ENCODE results near the gene PTDSS2. TPM values are rescaled to one million over a fixed set of nuclear protein-coding genes. Genes with fewer than 3 reads are reported as not detected.
A peak's percentile ranks its signal among the peaks of the same experiment; 100 is the strongest.

Gene PTDSS2
- total and polyA plus RNA-seq, 2 of the 13 experiments (the other 11 are each of a cell fraction or from before 2014, with no cell fraction given): 21.7 to 26.4 TPM

DNA sequence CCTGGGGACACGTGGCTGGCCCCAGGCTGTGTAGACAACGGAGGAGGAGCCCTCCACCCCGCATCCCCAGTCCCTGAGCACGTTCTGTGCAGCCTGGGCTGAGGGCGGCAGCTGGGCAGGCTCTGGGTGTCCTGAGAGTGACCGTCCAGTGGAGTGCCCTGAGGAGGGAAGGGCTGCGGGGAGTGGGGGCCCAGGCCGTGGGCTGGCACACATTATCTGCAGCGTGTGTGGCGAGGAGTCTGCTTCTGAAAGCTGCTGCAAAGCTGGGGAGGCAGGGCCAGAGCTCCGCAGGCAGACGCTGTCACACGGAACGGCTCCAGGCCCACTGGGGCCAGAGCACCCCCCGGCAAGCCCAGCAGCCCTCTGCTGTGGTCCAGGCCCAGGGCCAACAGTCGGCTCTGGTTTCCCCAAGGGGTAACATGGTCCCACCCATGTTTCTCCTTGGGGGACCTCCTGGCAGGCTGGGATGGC is 7.4 kb upstream of the PTDSS2 start (continued):
- TF ChIP-seq, protein P1, sequence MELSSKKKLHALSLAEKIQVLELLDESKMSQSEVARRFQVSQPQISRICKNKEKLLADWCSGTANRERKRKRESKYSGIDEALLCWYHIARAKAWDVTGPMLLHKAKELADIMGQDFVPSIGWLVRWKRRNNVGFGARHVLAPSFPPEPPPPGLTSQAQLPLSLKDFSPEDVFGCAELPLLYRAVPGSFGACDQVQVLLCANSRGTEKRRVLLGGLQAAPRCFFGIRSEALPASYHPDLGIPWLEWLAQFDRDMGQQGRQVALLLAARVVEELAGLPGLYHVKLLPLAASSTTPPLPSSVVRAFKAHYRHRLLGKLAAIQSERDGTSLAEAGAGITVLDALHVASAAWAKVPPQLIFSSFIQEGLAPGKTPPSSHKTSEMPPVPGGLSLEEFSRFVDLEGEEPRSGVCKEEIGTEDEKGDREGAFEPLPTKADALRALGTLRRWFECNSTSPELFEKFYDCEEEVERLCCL (CRISPR knock-in tag; IDR thresholded peaks at IDR 0.05; ENCODE audit: borderline replicate concordance): no peak
- TF ChIP-seq PHF8 (CRISPR knock-in tag; IDR thresholded peaks at IDR 0.05) (peak; percentile 24; the same call in 1 of the 2 replicates), ZFX (CRISPR knock-in tag; IDR thresholded peaks at IDR 0.05; ENCODE audit: low read depth) (peak; percentile 54), ZNF672 (CRISPR knock-in tag; IDR thresholded peaks at IDR 0.05) (no peak), RARA (CRISPR knock-in tag; IDR thresholded peaks at IDR 0.05) (no peak), EED (CRISPR knock-in tag; IDR thresholded peaks at IDR 0.05) (no peak), PPARG (CRISPR knock-in tag; conservative IDR thresholded peaks at IDR 0.05) (no peak), ZNF775 (CRISPR knock-in tag; IDR thresholded peaks at IDR 0.05; ENCODE audit: borderline replicate concordance) (no peak), NCOA1 (CRISPR knock-in tag; IDR thresholded peaks at IDR 0.05) (no peak), HOXA9 (CRISPR knock-in tag; IDR thresholded peaks at IDR 0.05; ENCODE audit: borderline replicate concordance) (no peak), LCORL (IDR thresholded peaks at IDR 0.05) (no peak), LCORL (CRISPR knock-in tag; IDR thresholded peaks at IDR 0.05) (no peak), TOE1 (CRISPR knock-in tag; IDR thresholded peaks at IDR 0.05) (no peak), ZNF256 (CRISPR knock-in tag; conservative IDR thresholded peaks at IDR 0.05) (no peak)
- TF ChIP-seq, protein P2, sequence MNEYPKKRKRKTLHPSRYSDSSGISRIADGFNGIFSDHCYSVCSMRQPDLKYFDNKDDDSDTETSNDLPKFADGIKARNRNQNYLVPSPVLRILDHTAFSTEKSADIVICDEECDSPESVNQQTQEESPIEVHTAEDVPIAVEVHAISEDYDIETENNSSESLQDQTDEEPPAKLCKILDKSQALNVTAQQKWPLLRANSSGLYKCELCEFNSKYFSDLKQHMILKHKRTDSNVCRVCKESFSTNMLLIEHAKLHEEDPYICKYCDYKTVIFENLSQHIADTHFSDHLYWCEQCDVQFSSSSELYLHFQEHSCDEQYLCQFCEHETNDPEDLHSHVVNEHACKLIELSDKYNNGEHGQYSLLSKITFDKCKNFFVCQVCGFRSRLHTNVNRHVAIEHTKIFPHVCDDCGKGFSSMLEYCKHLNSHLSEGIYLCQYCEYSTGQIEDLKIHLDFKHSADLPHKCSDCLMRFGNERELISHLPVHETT (CRISPR knock-in tag; conservative IDR thresholded peaks at IDR 0.05): no peak
- TF ChIP-seq, protein P3, sequence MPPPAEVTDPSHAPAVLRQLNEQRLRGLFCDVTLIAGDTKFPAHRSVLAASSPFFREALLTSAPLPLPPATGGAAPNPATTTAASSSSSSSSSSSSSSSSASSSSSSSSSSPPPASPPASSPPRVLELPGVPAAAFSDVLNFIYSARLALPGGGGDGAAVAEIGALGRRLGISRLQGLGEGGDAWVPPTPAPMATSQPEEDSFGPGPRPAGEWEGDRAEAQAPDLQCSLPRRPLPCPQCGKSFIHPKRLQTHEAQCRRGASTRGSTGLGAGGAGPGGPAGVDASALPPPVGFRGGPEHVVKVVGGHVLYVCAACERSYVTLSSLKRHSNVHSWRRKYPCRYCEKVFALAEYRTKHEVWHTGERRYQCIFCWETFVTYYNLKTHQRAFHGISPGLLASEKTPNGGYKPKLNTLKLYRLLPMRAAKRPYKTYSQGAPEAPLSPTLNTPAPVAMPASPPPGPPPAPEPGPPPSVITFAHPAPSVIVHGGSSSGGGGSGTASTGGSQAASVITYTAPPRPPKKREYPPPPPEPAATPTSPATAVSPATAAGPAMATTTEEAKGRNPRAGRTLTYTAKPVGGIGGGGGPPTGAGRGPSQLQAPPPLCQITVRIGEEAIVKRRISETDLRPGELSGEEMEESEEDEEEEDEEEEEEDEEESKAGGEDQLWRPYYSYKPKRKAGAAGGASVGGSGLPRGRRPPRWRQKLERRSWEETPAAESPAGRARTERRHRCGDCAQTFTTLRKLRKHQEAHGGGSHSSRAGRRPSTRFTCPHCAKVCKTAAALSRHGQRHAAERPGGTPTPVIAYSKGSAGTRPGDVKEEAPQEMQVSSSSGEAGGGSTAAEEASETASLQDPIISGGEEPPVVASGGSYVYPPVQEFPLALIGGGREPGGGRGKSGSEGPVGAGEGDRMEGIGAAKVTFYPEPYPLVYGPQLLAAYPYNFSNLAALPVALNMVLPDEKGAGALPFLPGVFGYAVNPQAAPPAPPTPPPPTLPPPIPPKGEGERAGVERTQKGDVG (CRISPR knock-in tag; IDR thresholded peaks at IDR 0.05; ENCODE audit: borderline replicate concordance): no peak
- TF ChIP-seq, protein P4, sequence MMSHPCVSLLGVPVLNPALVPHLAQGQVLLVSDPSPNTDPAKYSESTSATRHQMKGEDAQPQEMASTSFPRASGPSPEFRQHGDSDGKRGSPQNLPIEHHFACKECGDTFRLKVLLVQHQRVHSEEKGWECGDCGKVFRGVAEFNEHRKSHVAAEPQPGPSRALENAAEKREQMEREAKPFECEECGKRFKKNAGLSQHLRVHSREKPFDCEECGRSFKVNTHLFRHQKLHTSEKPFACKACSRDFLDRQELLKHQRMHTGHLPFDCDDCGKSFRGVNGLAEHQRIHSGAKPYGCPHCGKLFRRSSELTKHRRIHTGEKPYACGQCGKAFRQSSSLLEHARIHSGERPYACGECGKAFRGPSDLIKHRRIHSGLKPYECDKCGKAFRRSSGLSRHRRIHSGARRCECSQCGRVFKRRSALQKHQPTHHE (CRISPR knock-in tag; IDR thresholded peaks at IDR 0.05; ENCODE audit: borderline replicate concordance): no peak
- TF ChIP-seq, protein P5, sequence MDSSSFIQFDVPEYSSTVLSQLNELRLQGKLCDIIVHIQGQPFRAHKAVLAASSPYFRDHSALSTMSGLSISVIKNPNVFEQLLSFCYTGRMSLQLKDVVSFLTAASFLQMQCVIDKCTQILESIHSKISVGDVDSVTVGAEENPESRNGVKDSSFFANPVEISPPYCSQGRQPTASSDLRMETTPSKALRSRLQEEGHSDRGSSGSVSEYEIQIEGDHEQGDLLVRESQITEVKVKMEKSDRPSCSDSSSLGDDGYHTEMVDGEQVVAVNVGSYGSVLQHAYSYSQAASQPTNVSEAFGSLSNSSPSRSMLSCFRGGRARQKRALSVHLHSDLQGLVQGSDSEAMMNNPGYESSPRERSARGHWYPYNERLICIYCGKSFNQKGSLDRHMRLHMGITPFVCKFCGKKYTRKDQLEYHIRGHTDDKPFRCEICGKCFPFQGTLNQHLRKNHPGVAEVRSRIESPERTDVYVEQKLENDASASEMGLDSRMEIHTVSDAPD (CRISPR knock-in tag; IDR thresholded peaks at IDR 0.05): no peak
- TF ChIP-seq, protein P6, sequence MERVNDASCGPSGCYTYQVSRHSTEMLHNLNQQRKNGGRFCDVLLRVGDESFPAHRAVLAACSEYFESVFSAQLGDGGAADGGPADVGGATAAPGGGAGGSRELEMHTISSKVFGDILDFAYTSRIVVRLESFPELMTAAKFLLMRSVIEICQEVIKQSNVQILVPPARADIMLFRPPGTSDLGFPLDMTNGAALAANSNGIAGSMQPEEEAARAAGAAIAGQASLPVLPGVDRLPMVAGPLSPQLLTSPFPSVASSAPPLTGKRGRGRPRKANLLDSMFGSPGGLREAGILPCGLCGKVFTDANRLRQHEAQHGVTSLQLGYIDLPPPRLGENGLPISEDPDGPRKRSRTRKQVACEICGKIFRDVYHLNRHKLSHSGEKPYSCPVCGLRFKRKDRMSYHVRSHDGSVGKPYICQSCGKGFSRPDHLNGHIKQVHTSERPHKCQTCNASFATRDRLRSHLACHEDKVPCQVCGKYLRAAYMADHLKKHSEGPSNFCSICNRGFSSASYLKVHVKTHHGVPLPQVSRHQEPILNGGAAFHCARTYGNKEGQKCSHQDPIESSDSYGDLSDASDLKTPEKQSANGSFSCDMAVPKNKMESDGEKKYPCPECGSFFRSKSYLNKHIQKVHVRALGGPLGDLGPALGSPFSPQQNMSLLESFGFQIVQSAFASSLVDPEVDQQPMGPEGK (CRISPR knock-in tag; IDR thresholded peaks at IDR 0.05): 0 out of 2 replicates have a peak, but pooled peaks have one; percentile 43
